Measurements from ENCODE around the gene LAMTOR3.

Gene LAMTOR3

GRCh38 chr4:99868126-99868596 is 26.1 kb downstream of the LAMTOR3 start:
- FAIRE-seq, result no peak
- no peak for DNase-seq (ENCODE audit: extremely low spot score, insufficient read length, low read depth)

- no peak for FAIRE-seq
- no peak for DNase-seq (ENCODE audit: extremely low spot score, insufficient read length, low read depth)
Observed at GRCh38 chr4:99863804-99864203, 30.4 kb downstream of the LAMTOR3 start.

GRCh38 chr4:99861120-99861905 is 32.9 kb downstream of the LAMTOR3 start:
- FAIRE-seq, result peak; percentile 77
- DNase-seq (ENCODE audit: extremely low spot score, insufficient read length, low read depth), result no peak

- no peak for DNase-seq (ENCODE audit: extremely low spot score, insufficient read length, low read depth)
- no peak for FAIRE-seq
Observed at GRCh38 chr4:99860521-99860920, 33.7 kb downstream of the LAMTOR3 start.

- FAIRE-seq (peak; percentile 79), DNase-seq (ENCODE audit: extremely low spot score, insufficient read length, low read depth) (no peak)
Observed at GRCh38 chr4:99859618-99860017, 34.6 kb downstream of the LAMTOR3 start.

- FAIRE-seq (no peak), DNase-seq (ENCODE audit: extremely low spot score, insufficient read length, low read depth) (no peak)
Observed at GRCh38 chr4:99857307-99857706, 36.9 kb downstream of the LAMTOR3 start.

- FAIRE-seq (peak; percentile 46), DNase-seq (ENCODE audit: extremely low spot score, insufficient read length, low read depth) (no peak)
Observed at GRCh38 chr4:99856166-99856565, 38.1 kb downstream of the LAMTOR3 start.

- DNase-seq (ENCODE audit: extremely low spot score, insufficient read length, low read depth), result no peak
- peak; percentile 93 for FAIRE-seq
Observed at GRCh38 chr4:99855678-99856077, 38.5 kb downstream of the LAMTOR3 start.

- FAIRE-seq (no peak), DNase-seq (ENCODE audit: extremely low spot score, insufficient read length, low read depth) (no peak)
Observed at GRCh38 chr4:99853999-99854398, 40.2 kb downstream of the LAMTOR3 start.

GRCh38 chr4:99853190-99853589 is 41.0 kb downstream of the LAMTOR3 start:
- no peak for FAIRE-seq
- no peak for DNase-seq (ENCODE audit: extremely low spot score, insufficient read length, low read depth)

GRCh38 chr4:99852199-99852749 is 42.0 kb downstream of the LAMTOR3 start:
- DNase-seq (ENCODE audit: extremely low spot score, insufficient read length, low read depth) (no peak), FAIRE-seq (peak; percentile 80)

- no peak for DNase-seq (ENCODE audit: extremely low spot score, insufficient read length, low read depth)
- FAIRE-seq, result peak; percentile 95
Observed at GRCh38 chr4:99848591-99849001, 45.6 kb downstream of the LAMTOR3 start.

GRCh38 chr4:99847362-99847976 is 46.8 kb downstream of the LAMTOR3 start:
- FAIRE-seq (peak; percentile 99), DNase-seq (ENCODE audit: extremely low spot score, insufficient read length, low read depth) (no peak)

GRCh38 chr4:99846891-99847290 is 47.3 kb downstream of the LAMTOR3 start:
- DNase-seq (ENCODE audit: extremely low spot score, insufficient read length, low read depth) (no peak), FAIRE-seq (peak; percentile 24)

- peak; percentile 72 for FAIRE-seq
- no peak for DNase-seq (ENCODE audit: extremely low spot score, insufficient read length, low read depth)
Observed at GRCh38 chr4:99845708-99846469, 48.3 kb downstream of the LAMTOR3 start.

GRCh38 chr4:99845179-99845578 is 49.0 kb downstream of the LAMTOR3 start:
- no peak for DNase-seq (ENCODE audit: extremely low spot score, insufficient read length, low read depth)
- peak; percentile 41 for FAIRE-seq

- DNase-seq (ENCODE audit: extremely low spot score, insufficient read length, low read depth), result no peak
- no peak for FAIRE-seq
Observed at GRCh38 chr4:99844048-99844447, 50.2 kb downstream of the LAMTOR3 start.

- no peak for FAIRE-seq
- DNase-seq (ENCODE audit: extremely low spot score, insufficient read length, low read depth), result no peak
Observed at GRCh38 chr4:99843413-99843812, 50.8 kb downstream of the LAMTOR3 start.

- DNase-seq (ENCODE audit: extremely low spot score, insufficient read length, low read depth) (no peak), FAIRE-seq (peak; percentile 21)
Observed at GRCh38 chr4:99841129-99841528, 53.1 kb downstream of the LAMTOR3 start.

- no peak for FAIRE-seq
- no peak for DNase-seq (ENCODE audit: extremely low spot score, insufficient read length, low read depth)
Observed at GRCh38 chr4:99838927-99839326, 55.3 kb downstream of the LAMTOR3 start.
